HEK293 (cell line): ENCODE data around the gene OR8B8.

Experiments used
- AEBP2 ChIP-seq: fragments of 450-650 bp; formaldehyde crosslinking; IDR thresholded peaks from 2 replicates; pipeline ENCODE4 v1.5.1; 2016; ENCODE audit warnings: missing biosample characterization, missing genetic modification characterization, borderline replicate concordance
- KLF10 ChIP-seq: fragments of 450-650 bp; IDR thresholded peaks from 2 replicates; pipeline ENCODE4 v1.5.1; 2018; ENCODE audit warnings: missing biosample characterization, mild to moderate bottlenecking, missing genetic modification characterization
- PRDM10 ChIP-seq: fragments of 450-650 bp; formaldehyde crosslinking; IDR thresholded peaks from 2 replicates; pipeline ENCODE4 v1.5.1; 2016; ENCODE audit warnings: missing biosample characterization, missing genetic modification characterization
- REST ChIP-seq: fragments of 450-650 bp; formaldehyde crosslinking; IDR thresholded peaks from 2 replicates; pipeline ENCODE4 v1.5.1; 2016; ENCODE audit warnings: missing biosample characterization, missing genetic modification characterization
- YY1 ChIP-seq: fragments of 450-650 bp; formaldehyde crosslinking; IDR thresholded peaks from 2 replicates; pipeline ENCODE4 v1.5.1; 2018; ENCODE audit warnings: missing biosample characterization, missing genetic modification characterization
- ZNF24 ChIP-seq: fragments of 450-650 bp; formaldehyde crosslinking; IDR thresholded peaks from 2 replicates; pipeline ENCODE4 v1.5.1; 2016; ENCODE audit warnings: missing biosample characterization, missing genetic modification characterization
- ZNF274 ChIP-seq, 2 experiments: fragments of 200-500 bp in 1 of 2; fragments of 450-650 bp in 1 of 2; sonication (Bioruptor generic) in 1 of 2; formaldehyde crosslinking in 1 of 2; IDR thresholded peaks; 2 replicates each; pipeline versions ENCODE4 v1.5.1 to v1.6.1; 2014 to 2016; ENCODE audit warnings: borderline replicate concordance in 1 of 2, inconsistent platforms in 1 of 2, low read length in 1 of 2, missing biosample characterization in 1 of 2, missing genetic modification characterization in 1 of 2
- ZNF394 ChIP-seq: fragments of 450-650 bp; formaldehyde crosslinking; IDR thresholded peaks from 2 replicates; pipeline ENCODE4 v1.5.1; 2016; ENCODE audit warnings: missing biosample characterization, missing genetic modification characterization, mild to moderate bottlenecking, moderate library complexity, borderline replicate concordance
- ZNF501 ChIP-seq: fragments of 450-650 bp; formaldehyde crosslinking; IDR thresholded peaks from 2 replicates; pipeline ENCODE4 v1.5.1; 2016; ENCODE audit warnings: missing biosample characterization, missing genetic modification characterization
- ZNF558 ChIP-seq: fragments of 450-650 bp; formaldehyde crosslinking; IDR thresholded peaks from 2 replicates; pipeline ENCODE4 v1.5.1; 2016; ENCODE audit warnings: missing biosample characterization, missing genetic modification characterization
- ZNF623 ChIP-seq: fragments of 450-650 bp; formaldehyde crosslinking; IDR thresholded peaks from 2 replicates; pipeline ENCODE4 v1.5.1; 2016; ENCODE audit warnings: missing biosample characterization, missing genetic modification characterization
- ZNF785 ChIP-seq: fragments of 450-650 bp; formaldehyde crosslinking; IDR thresholded peaks from 2 replicates; pipeline ENCODE4 v1.5.1; 2016; ENCODE audit warnings: missing biosample characterization, missing genetic modification characterization
- TF ChIP-seq, protein P1 (sequence below): fragments of 450-650 bp; formaldehyde crosslinking; IDR thresholded peaks from 2 replicates; pipeline ENCODE4 v1.5.1; 2016; ENCODE audit warnings: missing biosample characterization, missing genetic modification characterization
- TF ChIP-seq, protein P2 (sequence below): fragments of 450-650 bp; formaldehyde crosslinking; IDR thresholded peaks from 2 replicates; pipeline ENCODE4 v1.5.1; 2016; ENCODE audit warnings: missing biosample characterization, missing genetic modification characterization

DNA sequence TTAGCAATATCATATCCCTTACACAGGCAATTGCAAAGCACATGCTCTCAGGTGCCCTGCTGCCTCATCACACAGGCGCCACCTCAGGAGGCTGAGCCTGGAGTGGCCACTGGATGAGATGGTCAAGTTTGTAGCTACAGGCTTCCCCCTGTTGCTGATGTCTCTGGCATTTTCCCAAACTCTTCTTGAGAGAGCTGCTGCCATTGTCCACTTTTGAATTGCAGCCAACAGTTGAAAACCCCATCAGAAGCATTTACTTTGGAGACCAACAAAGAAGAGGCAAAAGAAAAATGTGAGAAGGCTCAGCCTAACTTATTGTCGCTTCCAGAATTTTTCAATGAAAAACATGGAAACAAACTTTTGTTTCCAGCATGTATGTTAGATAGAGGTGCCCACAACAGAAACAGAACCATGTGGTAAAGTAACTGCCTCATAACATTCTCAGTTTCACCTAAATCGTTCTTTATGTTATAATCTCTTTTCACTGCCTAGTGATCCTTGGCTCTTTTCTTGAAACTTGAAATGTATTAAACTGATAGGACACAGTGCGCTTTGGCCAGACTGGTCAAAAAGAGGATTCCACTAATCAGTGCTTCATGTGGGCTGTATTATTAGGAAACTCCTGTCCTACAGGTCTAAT is 47.6 kb upstream of the OR8B8 start:
- TF ChIP-seq AEBP2 (tag by site-specific recombination), result no peak
- TF ChIP-seq, protein P1, sequence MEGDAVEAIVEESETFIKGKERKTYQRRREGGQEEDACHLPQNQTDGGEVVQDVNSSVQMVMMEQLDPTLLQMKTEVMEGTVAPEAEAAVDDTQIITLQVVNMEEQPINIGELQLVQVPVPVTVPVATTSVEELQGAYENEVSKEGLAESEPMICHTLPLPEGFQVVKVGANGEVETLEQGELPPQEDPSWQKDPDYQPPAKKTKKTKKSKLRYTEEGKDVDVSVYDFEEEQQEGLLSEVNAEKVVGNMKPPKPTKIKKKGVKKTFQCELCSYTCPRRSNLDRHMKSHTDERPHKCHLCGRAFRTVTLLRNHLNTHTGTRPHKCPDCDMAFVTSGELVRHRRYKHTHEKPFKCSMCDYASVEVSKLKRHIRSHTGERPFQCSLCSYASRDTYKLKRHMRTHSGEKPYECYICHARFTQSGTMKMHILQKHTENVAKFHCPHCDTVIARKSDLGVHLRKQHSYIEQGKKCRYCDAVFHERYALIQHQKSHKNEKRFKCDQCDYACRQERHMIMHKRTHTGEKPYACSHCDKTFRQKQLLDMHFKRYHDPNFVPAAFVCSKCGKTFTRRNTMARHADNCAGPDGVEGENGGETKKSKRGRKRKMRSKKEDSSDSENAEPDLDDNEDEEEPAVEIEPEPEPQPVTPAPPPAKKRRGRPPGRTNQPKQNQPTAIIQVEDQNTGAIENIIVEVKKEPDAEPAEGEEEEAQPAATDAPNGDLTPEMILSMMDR (tag by site-specific recombination), result no peak
- TF ChIP-seq ZNF501 (tag by site-specific recombination), result no peak
- no peak for TF ChIP-seq ZNF24 (tag by site-specific recombination)
- TF ChIP-seq YY1, result no peak
- TF ChIP-seq, protein P2, sequence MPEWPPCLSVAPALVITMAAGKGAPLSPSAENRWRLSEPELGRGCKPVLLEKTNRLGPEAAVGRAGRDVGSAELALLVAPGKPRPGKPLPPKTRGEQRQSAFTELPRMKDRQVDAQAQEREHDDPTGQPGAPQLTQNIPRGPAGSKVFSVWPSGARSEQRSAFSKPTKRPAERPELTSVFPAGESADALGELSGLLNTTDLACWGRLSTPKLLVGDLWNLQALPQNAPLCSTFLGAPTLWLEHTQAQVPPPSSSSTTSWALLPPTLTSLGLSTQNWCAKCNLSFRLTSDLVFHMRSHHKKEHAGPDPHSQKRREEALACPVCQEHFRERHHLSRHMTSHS (tag by site-specific recombination), result no peak
- TF ChIP-seq ZNF558 (tag by site-specific recombination), result no peak
- TF ChIP-seq PRDM10 (tag by site-specific recombination), result no peak
- TF ChIP-seq ZNF274 (IDR thresholded peaks at IDR 0.05; ENCODE audit: low read length), result no peak
- TF ChIP-seq ZNF274 (tag by site-specific recombination; IDR thresholded peaks at IDR 0.05; ENCODE audit: borderline replicate concordance), result no peak
- TF ChIP-seq ZNF623 (tag by site-specific recombination), result no peak
- TF ChIP-seq KLF10 (tag by site-specific recombination), result no peak
- no peak for TF ChIP-seq ZNF394 (tag by site-specific recombination)
- no peak for TF ChIP-seq ZNF785 (tag by site-specific recombination)
- no peak for TF ChIP-seq REST (tag by site-specific recombination)
